Endothelial cell (in vitro differentiated cells): ENCODE data around the gene CYTIP. TPM values are rescaled to one million over a fixed set of nuclear protein-coding genes. Genes with fewer than 3 reads are reported as not detected.

Experiments
- DNase-seq: peaks from one replicate; pipeline ENCODE4 v3.0.0; 2021; ENCODE audit warnings: low spot score
- H3K27ac Mint-ChIP-seq: one replicate; pipeline ENCODE4 v1.8.0; 2021; ENCODE audit warnings: mixed read lengths, inconsistent platforms; ENCODE audit not compliant: unreplicated experiment
- H3K27me3 Mint-ChIP-seq: one replicate; pipeline ENCODE4 v1.8.0; 2021; ENCODE audit warnings: mild to moderate bottlenecking, moderate library complexity, mixed read lengths, inconsistent platforms; ENCODE audit not compliant: unreplicated experiment
- H3K36me3 Mint-ChIP-seq: one replicate; pipeline ENCODE4 v1.8.0; 2021; ENCODE audit warnings: mild to moderate bottlenecking, low read depth, mixed read lengths, inconsistent platforms; ENCODE audit not compliant: unreplicated experiment
- H3K4me1 Mint-ChIP-seq: one replicate; pipeline ENCODE4 v1.8.0; 2021; ENCODE audit warnings: mild to moderate bottlenecking, mixed read lengths, inconsistent platforms; ENCODE audit not compliant: unreplicated experiment
- H3K4me3 Mint-ChIP-seq: one replicate; pipeline ENCODE4 v1.8.0; 2021; ENCODE audit warnings: mild to moderate bottlenecking, mixed read lengths, inconsistent platforms; ENCODE audit not compliant: unreplicated experiment
- H3K9me3 Mint-ChIP-seq: one replicate; pipeline ENCODE4 v1.8.0; 2021; ENCODE audit warnings: mixed read lengths, inconsistent platforms; ENCODE audit not compliant: unreplicated experiment
- CTCF ChIP-seq: fragments of 200-600 bp; sonication (generic); IDR thresholded peaks from one replicate; pipeline ENCODE4 v1.5.0; 2021; ENCODE audit warnings: antibody characterized with exemption; ENCODE audit not compliant: unreplicated experiment
- total RNA-seq: library from RNA; stranded (reverse); fragmentation: NEBNext Ultra II Directional; extraction: Animal tissue kit (Norgen Biotek cat#: 25700); gene quantifications from one replicate; pipeline ENCODE4 v1.2.1, GENCODE V29; 2021; ENCODE audit not compliant: unreplicated experiment

The CYTIP gene
- total RNA-seq, 1 donor from 2014 or later, result not detected

GRCh38 chr2:157424374-157424773 lies 19.5 kb downstream of the CYTIP start:
- DNase-seq, result no peak
- Mint-ChIP-seq H3K4me3 (no peak overlapping the region), H3K27ac (no peak overlapping the region), H3K36me3 (no peaks in the 10 kb centered on the region), H3K4me1 (no peaks in the 10 kb centered on the region), H3K9me3 (no peaks in the 10 kb centered on the region), H3K27me3 (no peaks in the 10 kb centered on the region)
- no peak for TF ChIP-seq CTCF

GRCh38 chr2:157421964-157422363 lies 21.9 kb downstream of the CYTIP start:
- Mint-ChIP-seq H3K9me3 (no peaks in the 10 kb centered on the region), H3K4me1 (no peaks in the 10 kb centered on the region), H3K27ac (no peak overlapping the region), H3K4me3 (no peak overlapping the region), H3K36me3 (no peaks in the 10 kb centered on the region), H3K27me3 (no peaks in the 10 kb centered on the region)
- no peak for TF ChIP-seq CTCF
- DNase-seq, result no peak

- Mint-ChIP-seq H3K27ac (no peak overlapping the region), H3K9me3 (no peaks in the 10 kb centered on the region), H3K27me3 (no peaks in the 10 kb centered on the region), H3K4me3 (no peak overlapping the region), H3K36me3 (no peaks in the 10 kb centered on the region), H3K4me1 (no peaks in the 10 kb centered on the region)
- TF ChIP-seq CTCF, result no peak
- no peak for DNase-seq
Measured at GRCh38 chr2:157421331-157421944, 22.5 kb downstream of the CYTIP start.

- no peaks in the 10 kb centered on the region for H3K4me1 Mint-ChIP-seq
- no peaks in the 10 kb centered on the region for H3K36me3 Mint-ChIP-seq
- H3K9me3 Mint-ChIP-seq, result no peaks in the 10 kb centered on the region
- no peak for TF ChIP-seq CTCF
- no peak overlapping the region for H3K4me3 Mint-ChIP-seq
- no peak overlapping the region for H3K27ac Mint-ChIP-seq
- DNase-seq, result no peak
- no peaks in the 10 kb centered on the region for H3K27me3 Mint-ChIP-seq
Measured at GRCh38 chr2:157420771-157421323, 23.0 kb downstream of the CYTIP start.

- no peak for TF ChIP-seq CTCF
- H3K9me3 Mint-ChIP-seq, result no peaks in the 10 kb centered on the region
- H3K36me3 Mint-ChIP-seq, result no peaks in the 10 kb centered on the region
- no peaks in the 10 kb centered on the region for H3K4me1 Mint-ChIP-seq
- no peak overlapping the region for H3K27ac Mint-ChIP-seq
- no peak overlapping the region for H3K4me3 Mint-ChIP-seq
- no peak for DNase-seq
- H3K27me3 Mint-ChIP-seq, result no peaks in the 10 kb centered on the region
Measured at GRCh38 chr2:157419031-157419575, 24.8 kb downstream of the CYTIP start.
